HepG2 (cell line): Measurements from ENCODE around the gene ITGA7. TPM values are rescaled to one million over a fixed set of nuclear protein-coding genes. Genes with fewer than 3 reads are reported as not detected.

ENCODE experiments used
- ARNT ChIP-seq: fragments of 450-650 bp; IDR thresholded peaks from 2 replicates; pipeline ENCODE4 v1.6.1; 2017
- FOXK1 ChIP-seq: sonication (generic); formaldehyde crosslinking; IDR thresholded peaks from 2 replicates; pipeline ENCODE4 v1.4.0; 2020; ENCODE audit warnings: low read depth, missing genetic modification reagents, borderline replicate concordance
- GATAD2A ChIP-seq: IDR thresholded peaks from 2 replicates; pipeline ENCODE4 v1.6.1; 2016
- HOXA5 ChIP-seq: sonication (generic); formaldehyde crosslinking; IDR thresholded peaks from 2 replicates; pipeline ENCODE4 v1.4.0; 2020; ENCODE audit warnings: missing genetic modification reagents
- KAT8 ChIP-seq: IDR thresholded peaks from 2 replicates; pipeline ENCODE4 v1.6.1; 2016; ENCODE audit warnings: missing genetic modification reagents, missing compliant biosample characterization
- MXI1 ChIP-seq: IDR thresholded peaks from 3 replicates; pipeline ENCODE4 v1.6.1; 2012; ENCODE audit warnings: low read depth, low read length, inconsistent platforms, borderline replicate concordance
- PHF5A ChIP-seq: IDR thresholded peaks from one replicate; pipeline ENCODE4 v1.6.1; 2018; ENCODE audit warnings: low read depth, missing genetic modification reagents; ENCODE audit not compliant: unreplicated experiment
- POGZ ChIP-seq: sonication (generic); formaldehyde crosslinking; IDR thresholded peaks from 2 replicates; pipeline ENCODE4 v1.4.0; 2020; ENCODE audit warnings: mild to moderate bottlenecking, missing genetic modification reagents
- SALL1 ChIP-seq: sonication (generic); formaldehyde crosslinking; IDR thresholded peaks from 2 replicates; pipeline ENCODE4 v1.8.0; 2022; ENCODE audit warnings: mild to moderate bottlenecking, missing genetic modification reagents
- SRSF1 ChIP-seq: fragments of 200-400 bp; formaldehyde crosslinking; optimal IDR thresholded peaks from 2 replicates; pipeline ENCODE3; 2017; ENCODE audit warnings: mild to moderate bottlenecking, low read depth, low read length, moderate library complexity
- ZNF17 ChIP-seq: sonication (generic); formaldehyde crosslinking; IDR thresholded peaks from 2 replicates; pipeline ENCODE4 v1.5.0; 2020; ENCODE audit warnings: mild to moderate bottlenecking, missing genetic modification reagents
- ZNF431 ChIP-seq: sonication (generic); formaldehyde crosslinking; IDR thresholded peaks from 2 replicates; pipeline ENCODE4 v1.9.0; 2022; ENCODE audit warnings: missing genetic modification reagents, low read depth, mild to moderate bottlenecking, borderline replicate concordance
- ZNF562 ChIP-seq: sonication (generic); formaldehyde crosslinking; IDR thresholded peaks from 2 replicates; pipeline ENCODE4 v1.8.0; 2022; ENCODE audit warnings: missing genetic modification reagents, borderline replicate concordance
- ZNF563 ChIP-seq: sonication (generic); formaldehyde crosslinking; IDR thresholded peaks from 2 replicates; pipeline ENCODE4 v1.8.0; 2022; ENCODE audit warnings: mild to moderate bottlenecking, moderate library complexity, missing genetic modification reagents
- ZNF768 ChIP-seq: sonication (generic); formaldehyde crosslinking; IDR thresholded peaks from 2 replicates; pipeline ENCODE4 v1.4.0; 2020; ENCODE audit warnings: missing genetic modification reagents
- ZNF775 ChIP-seq: sonication (generic); formaldehyde crosslinking; IDR thresholded peaks from 2 replicates; pipeline ENCODE4 v1.4.0; 2020; ENCODE audit warnings: missing genetic modification reagents, mild to moderate bottlenecking, moderate library complexity, borderline replicate concordance
- ZNF891 ChIP-seq: sonication (generic); formaldehyde crosslinking; IDR thresholded peaks from 2 replicates; pipeline ENCODE4 v1.5.0; 2020; ENCODE audit warnings: mild to moderate bottlenecking, missing genetic modification reagents
- ZZZ3 ChIP-seq: sonication (generic); formaldehyde crosslinking; IDR thresholded peaks from 2 replicates; pipeline ENCODE4 v1.4.0; 2020; ENCODE audit warnings: missing genetic modification reagents, mild to moderate bottlenecking, borderline replicate concordance
- polyA plus RNA-seq, 8 experiments: library from polyadenylated mRNA; depleted of rRNA in 3 of 8; stranded (reverse) in 7 of 8; unstranded in 1 of 8; fragments of >200 nt; fragmentation: Illumina TruSeq in 4 of 8; extraction: Trizol in 4 of 8; gene quantifications; 2 replicates each; pipeline versions ENCODE4 v1.2.1 to v1.2.3, GENCODE V29; 2011 to 2016; ENCODE audit warnings: low read depth in 4 of 8, missing spikeins in 1 of 8, mixed read lengths in 1 of 8; ENCODE audit not compliant: insufficient read depth in 1 of 8
- total RNA-seq, 5 experiments: library from RNA; depleted of rRNA; stranded (reverse); fragments of >200 nt; fragmentation: Illumina TruSeq; extraction: Trizol; gene quantifications; 2 replicates each; pipeline ENCODE4 v1.2.3, GENCODE V29; 2016; ENCODE audit warnings: low read depth in 1 of 5
- TF ChIP-seq, protein P1 (sequence below): sonication (generic); formaldehyde crosslinking; conservative IDR thresholded peaks from 2 replicates; pipeline ENCODE4 v1.8.0; 2022; ENCODE audit warnings: missing genetic modification reagents
- TF ChIP-seq, protein P2 (sequence below): sonication (generic); formaldehyde crosslinking; IDR thresholded peaks from 2 replicates; pipeline ENCODE4 v1.9.0; 2021; ENCODE audit warnings: missing genetic modification reagents, borderline replicate concordance
- TF ChIP-seq, protein P3 (sequence below): sonication (generic); formaldehyde crosslinking; IDR thresholded peaks from 2 replicates; pipeline ENCODE4 v1.4.0; 2020; ENCODE audit warnings: mild to moderate bottlenecking, missing genetic modification reagents, borderline replicate concordance

ITGA7 gene
- total and polyA plus RNA-seq, 2 of the 13 experiments (the other 11 are each of a cell fraction or from before 2014, with no cell fraction given) = 0.65 to 0.75 TPM

DNA sequence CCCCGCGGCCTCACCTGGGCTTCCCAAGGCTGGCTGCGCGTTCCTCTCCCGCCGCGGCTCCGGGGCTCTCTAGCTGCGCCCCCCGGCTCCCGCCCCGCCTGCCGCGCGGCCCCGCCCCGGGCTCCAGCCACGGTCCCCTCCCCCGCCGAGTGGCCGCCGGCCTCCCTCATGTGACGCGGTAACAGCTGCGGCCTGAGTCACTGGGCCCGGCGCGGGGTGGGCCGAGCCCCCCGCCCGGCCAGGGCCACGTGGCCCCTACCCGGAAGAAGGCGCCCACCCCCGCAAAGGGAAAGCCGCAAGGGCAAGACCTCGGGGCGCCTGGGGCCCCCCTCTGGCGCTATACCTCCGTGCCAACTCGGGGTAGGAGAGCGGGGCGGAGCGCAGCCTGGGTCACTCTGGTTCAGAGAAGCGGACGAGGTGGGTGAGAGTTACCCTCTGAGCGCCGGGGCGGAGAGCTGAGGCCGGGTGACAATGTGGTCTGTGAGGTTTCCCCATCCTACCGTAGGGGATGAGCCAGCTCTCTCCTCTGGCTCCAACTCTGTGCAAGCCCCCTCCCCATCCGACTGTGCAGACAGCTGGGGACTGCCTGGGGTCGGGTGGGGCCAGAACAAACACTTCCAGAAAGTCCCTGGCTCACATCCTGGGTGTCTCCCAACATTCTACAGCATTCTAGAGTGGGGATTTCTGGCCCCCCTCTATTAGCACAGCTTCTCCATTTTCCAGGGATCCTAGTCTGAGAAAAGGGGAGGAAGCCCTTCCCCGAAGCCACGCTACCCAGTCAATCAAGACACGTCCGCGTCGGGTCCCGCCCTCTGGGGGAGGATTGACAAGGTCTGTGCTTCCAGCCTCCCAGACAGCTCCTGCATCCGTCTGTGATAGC, 21.5 kb upstream of the ITGA7 start, which contains the start of gene CD63 (continued):
- TF ChIP-seq, protein P1, sequence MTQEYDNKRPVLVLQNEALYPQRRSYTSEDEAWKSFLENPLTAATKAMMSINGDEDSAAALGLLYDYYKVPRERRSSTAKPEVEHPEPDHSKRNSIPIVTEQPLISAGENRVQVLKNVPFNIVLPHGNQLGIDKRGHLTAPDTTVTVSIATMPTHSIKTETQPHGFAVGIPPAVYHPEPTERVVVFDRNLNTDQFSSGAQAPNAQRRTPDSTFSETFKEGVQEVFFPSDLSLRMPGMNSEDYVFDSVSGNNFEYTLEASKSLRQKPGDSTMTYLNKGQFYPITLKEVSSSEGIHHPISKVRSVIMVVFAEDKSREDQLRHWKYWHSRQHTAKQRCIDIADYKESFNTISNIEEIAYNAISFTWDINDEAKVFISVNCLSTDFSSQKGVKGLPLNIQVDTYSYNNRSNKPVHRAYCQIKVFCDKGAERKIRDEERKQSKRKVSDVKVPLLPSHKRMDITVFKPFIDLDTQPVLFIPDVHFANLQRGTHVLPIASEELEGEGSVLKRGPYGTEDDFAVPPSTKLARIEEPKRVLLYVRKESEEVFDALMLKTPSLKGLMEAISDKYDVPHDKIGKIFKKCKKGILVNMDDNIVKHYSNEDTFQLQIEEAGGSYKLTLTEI (CRISPR knock-in tag) = no peak
- no peak for TF ChIP-seq ZNF891 (CRISPR knock-in tag)
- peak; percentile 91; the same call in 1 of the 3 replicates for TF ChIP-seq MXI1
- TF ChIP-seq, protein P2, sequence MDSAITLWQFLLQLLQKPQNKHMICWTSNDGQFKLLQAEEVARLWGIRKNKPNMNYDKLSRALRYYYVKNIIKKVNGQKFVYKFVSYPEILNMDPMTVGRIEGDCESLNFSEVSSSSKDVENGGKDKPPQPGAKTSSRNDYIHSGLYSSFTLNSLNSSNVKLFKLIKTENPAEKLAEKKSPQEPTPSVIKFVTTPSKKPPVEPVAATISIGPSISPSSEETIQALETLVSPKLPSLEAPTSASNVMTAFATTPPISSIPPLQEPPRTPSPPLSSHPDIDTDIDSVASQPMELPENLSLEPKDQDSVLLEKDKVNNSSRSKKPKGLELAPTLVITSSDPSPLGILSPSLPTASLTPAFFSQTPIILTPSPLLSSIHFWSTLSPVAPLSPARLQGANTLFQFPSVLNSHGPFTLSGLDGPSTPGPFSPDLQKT (CRISPR knock-in tag) = no peak
- no peak for TF ChIP-seq ZNF431 (CRISPR knock-in tag)
- no peak for TF ChIP-seq ZZZ3 (CRISPR knock-in tag)
- peak; percentile 49; the same call in 1 of the 2 replicates for TF ChIP-seq KAT8
- TF ChIP-seq POGZ (CRISPR knock-in tag) = 0 out of 2 replicates have a peak, but pooled peaks have one; percentile 25
- TF ChIP-seq, protein P3, sequence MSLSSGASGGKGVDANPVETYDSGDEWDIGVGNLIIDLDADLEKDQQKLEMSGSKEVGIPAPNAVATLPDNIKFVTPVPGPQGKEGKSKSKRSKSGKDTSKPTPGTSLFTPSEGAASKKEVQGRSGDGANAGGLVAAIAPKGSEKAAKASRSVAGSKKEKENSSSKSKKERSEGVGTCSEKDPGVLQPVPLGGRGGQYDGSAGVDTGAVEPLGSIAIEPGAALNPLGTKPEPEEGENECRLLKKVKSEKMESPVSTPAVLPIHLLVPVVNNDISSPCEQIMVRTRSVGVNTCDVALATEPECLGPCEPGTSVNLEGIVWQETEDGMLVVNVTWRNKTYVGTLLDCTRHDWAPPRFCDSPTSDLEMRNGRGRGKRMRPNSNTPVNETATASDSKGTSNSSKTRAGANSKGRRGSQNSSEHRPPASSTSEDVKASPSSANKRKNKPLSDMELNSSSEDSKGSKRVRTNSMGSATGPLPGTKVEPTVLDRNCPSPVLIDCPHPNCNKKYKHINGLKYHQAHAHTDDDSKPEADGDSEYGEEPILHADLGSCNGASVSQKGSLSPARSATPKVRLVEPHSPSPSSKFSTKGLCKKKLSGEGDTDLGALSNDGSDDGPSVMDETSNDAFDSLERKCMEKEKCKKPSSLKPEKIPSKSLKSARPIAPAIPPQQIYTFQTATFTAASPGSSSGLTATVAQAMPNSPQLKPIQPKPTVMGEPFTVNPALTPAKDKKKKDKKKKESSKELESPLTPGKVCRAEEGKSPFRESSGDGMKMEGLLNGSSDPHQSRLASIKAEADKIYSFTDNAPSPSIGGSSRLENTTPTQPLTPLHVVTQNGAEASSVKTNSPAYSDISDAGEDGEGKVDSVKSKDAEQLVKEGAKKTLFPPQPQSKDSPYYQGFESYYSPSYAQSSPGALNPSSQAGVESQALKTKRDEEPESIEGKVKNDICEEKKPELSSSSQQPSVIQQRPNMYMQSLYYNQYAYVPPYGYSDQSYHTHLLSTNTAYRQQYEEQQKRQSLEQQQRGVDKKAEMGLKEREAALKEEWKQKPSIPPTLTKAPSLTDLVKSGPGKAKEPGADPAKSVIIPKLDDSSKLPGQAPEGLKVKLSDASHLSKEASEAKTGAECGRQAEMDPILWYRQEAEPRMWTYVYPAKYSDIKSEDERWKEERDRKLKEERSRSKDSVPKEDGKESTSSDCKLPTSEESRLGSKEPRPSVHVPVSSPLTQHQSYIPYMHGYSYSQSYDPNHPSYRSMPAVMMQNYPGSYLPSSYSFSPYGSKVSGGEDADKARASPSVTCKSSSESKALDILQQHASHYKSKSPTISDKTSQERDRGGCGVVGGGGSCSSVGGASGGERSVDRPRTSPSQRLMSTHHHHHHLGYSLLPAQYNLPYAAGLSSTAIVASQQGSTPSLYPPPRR = no peak
- no peak for TF ChIP-seq GATAD2A (CRISPR knock-in tag)
- TF ChIP-seq FOXK1 (CRISPR knock-in tag) = peak; percentile 49; the same call in 1 of the 2 replicates
- TF ChIP-seq ZNF768 = peak; percentile 37; the same call in 1 of the 2 replicates
- no peak for TF ChIP-seq ARNT
- TF ChIP-seq ZNF775 = no peak
- TF ChIP-seq ZNF17 = no peak
- TF ChIP-seq ZNF563 = peak; percentile 73
- TF ChIP-seq ZNF562 (CRISPR knock-in tag) = no peak
- TF ChIP-seq PHF5A (CRISPR knock-in tag) = no peak
- TF ChIP-seq SRSF1 = peak; percentile 33
- peak; percentile 59; the same call in 1 of the 2 replicates for TF ChIP-seq SALL1 (CRISPR knock-in tag)
- TF ChIP-seq HOXA5 (CRISPR knock-in tag) = peak; percentile 62; the same call in 1 of the 2 replicates
